Measurements from ENCODE around the gene CREB3L2. TPM values are rescaled to one million over a fixed set of nuclear protein-coding genes. Genes with fewer than 3 reads are reported as not detected.

CREB3L2 gene
- total and polyA plus RNA-seq, 2 of the 8 experiments (the other 6 are each of a cell fraction or from before 2014, with no cell fraction given): 14.4 to 48.3 TPM

DNA sequence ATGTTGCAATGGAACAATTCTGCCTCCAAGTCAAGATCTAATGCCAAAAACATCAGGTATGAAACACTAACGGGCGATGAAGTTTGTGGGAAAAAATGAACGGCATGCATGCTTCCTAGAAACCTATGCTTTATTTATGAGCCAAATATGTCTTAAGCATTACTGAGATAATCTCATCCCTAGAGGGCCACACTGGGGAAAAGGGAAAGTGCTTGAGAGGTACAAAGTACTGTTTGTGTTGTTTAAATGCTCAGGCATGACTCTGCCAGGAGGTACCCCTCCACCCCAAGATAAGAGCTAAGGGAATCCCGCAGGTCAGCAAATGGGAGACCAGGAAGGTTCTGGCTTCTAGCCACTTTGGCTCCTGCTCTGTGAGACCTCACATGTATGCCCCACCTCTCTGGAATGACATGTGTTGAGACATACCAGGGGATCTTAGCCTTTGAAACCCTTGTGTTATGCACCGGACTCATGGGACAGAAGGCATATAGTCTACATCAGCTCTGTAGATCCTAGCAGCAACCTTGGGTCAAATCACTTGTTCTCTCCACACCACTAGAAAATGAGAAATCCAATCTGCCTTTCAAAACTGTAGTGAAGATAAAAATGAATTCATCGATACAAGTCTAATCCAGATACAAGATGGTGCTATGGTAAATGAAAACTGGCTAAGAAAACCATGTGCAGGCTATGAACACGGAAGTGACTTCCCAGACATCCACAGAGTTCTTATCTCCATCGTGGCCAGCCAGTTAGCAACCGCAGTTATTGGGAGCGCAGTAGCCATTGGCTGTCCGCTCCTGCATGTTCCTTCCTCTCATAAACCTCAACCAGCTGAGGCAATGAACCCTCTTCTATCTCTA is 61.0 kb downstream of the CREB3L2 start (continued):
- TF ChIP-seq EP300 (IDR thresholded peaks at IDR 0.05; ENCODE audit: borderline replicate concordance in 1 of 2, low read depth in 2 of 2, low read length in 2 of 2) (no peak), POLR2A (IDR thresholded peaks at IDR 0.05; ENCODE audit: control extremely low read depth in 1 of 2, low read depth in 2 of 2, low read length in 2 of 2) (no peak)
